ENCODE data around the gene COPS3. TPM values are rescaled to one million over a fixed set of nuclear protein-coding genes. Genes with fewer than 3 reads are reported as not detected.

Gene COPS3
- total RNA-seq, 1 experiment from 2014 or later = 113 TPM

DNA sequence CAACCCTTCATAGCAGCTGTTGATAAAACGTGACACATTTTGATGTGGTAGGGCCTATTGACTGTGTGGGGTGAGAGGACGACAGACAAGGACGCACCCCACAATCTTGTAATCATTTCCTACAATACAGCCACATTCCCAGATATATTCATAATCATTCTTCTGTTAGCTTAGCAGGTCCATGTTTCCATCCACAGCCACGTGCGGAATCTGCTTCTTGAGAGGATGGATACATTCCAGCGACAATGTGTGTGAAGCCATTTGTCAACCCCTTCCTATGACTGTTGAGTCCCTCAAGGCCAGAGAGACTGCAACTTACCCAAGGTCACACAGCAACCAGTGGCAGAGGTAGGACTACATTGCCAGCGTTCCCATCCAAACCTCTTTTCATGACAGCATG is 8.7 kb upstream of the COPS3 start:
- H3K4me1 Mint-ChIP-seq = no peaks in the 10 kb centered on the region
- no peak overlapping the region for H2BK15ac ChIP-seq (ENCODE audit: low read depth, low read length)
- no peak overlapping the region for H2BK5ac ChIP-seq (ENCODE audit: insufficient read length, low read length)
- H3K27ac ChIP-seq (ENCODE audit: insufficient read length, low read depth, low read length) = no peak overlapping the region
- H2AFZ ChIP-seq (ENCODE audit: low read length) = no peak overlapping the region
- H3K14ac ChIP-seq (ENCODE audit: insufficient read depth, low read length) = no peak overlapping the region
- H3K4ac ChIP-seq (ENCODE audit: low read depth, low read length) = no peak overlapping the region
- H3K79me2 ChIP-seq (ENCODE audit: insufficient read depth, low read length) = no peaks in the 10 kb centered on the region
- H4K20me1 ChIP-seq (ENCODE audit: control insufficient read depth, insufficient read depth, insufficient read length) = no peaks in the 10 kb centered on the region
- H3K9me3 Mint-ChIP-seq = no peaks in the 10 kb centered on the region
- H3K36me3 Mint-ChIP-seq (ENCODE audit: insufficient read depth in 1 of 3, low read depth in 3 of 3) = no peaks in the 10 kb centered on the region
- TF ChIP-seq CTCF (conservative IDR thresholded peaks at IDR 0.05) = no peak
- H3K18ac ChIP-seq (ENCODE audit: insufficient read length, low read depth, low read length) = no peak overlapping the region
- no CpG with 5 or more reads among the region's 7 CpGs for WGBS (ENCODE audit: extremely low coverage, insufficient read length, low lambda C conversion rate)
- H3K9me3 ChIP-seq (ENCODE audit: control insufficient read depth, low read depth, low read length) = no peaks in the 10 kb centered on the region
- H4K5ac ChIP-seq (ENCODE audit: insufficient read length, low read depth, low read length) = no peak overlapping the region
- no peaks in the 10 kb centered on the region for H3K4me1 ChIP-seq (ENCODE audit: insufficient read depth, low read length)
- no peak overlapping the region for H2BK120ac ChIP-seq (ENCODE audit: low read depth, low read length, poor library complexity, severe bottlenecking)
- H3K27me3 ChIP-seq (ENCODE audit: insufficient read depth, low read length) = no peaks in the 10 kb centered on the region
- no peaks in the 10 kb centered on the region for H3K23me2 ChIP-seq (ENCODE audit: insufficient read length, low read depth, low read length, poor library complexity, severe bottlenecking)
- no peaks in the 10 kb centered on the region for H3K79me1 ChIP-seq (ENCODE audit: insufficient read depth, low read depth, low read length, poor library complexity, severe bottlenecking)
- H3T11ph ChIP-seq (ENCODE audit: low read length) = no peak overlapping the region
- H4K8ac ChIP-seq (replicated peaks; ENCODE audit: insufficient read length, low read depth, low read length) = no peak overlapping the region
- no peak overlapping the region for H2AK5ac ChIP-seq (ENCODE audit: insufficient read length, low read length)
- H3K4me2 ChIP-seq (ENCODE audit: insufficient read depth, insufficient read length, low read length) = no peak overlapping the region
- H4K91ac ChIP-seq (ENCODE audit: insufficient read length, low read depth, low read length) = no peak overlapping the region
- H3K56ac ChIP-seq (ENCODE audit: insufficient read length, low read depth, low read length) = no peak overlapping the region
- no peak overlapping the region for H2BK20ac ChIP-seq (ENCODE audit: low read depth, low read length, poor library complexity, severe bottlenecking)
- no peak overlapping the region for H3K27ac Mint-ChIP-seq
- no peak overlapping the region for H3K9ac ChIP-seq (ENCODE audit: extremely low read depth, insufficient read length, low read length)
- H2BK12ac ChIP-seq (ENCODE audit: insufficient read length, low read depth, low read length) = no peak overlapping the region
- DNase-seq = no peak
- no peak overlapping the region for H3K4me3 Mint-ChIP-seq
- peaks cover 9% of the 10 kb centered on the region for H3K27me3 Mint-ChIP-seq (ENCODE audit: low read depth)
- no peak overlapping the region for H3K23ac ChIP-seq (ENCODE audit: insufficient read length, low read depth, low read length)
